Thyroid gland (tissue), 4 donors: ENCODE data around the gene RASSF1. TPM values are rescaled to one million over a fixed set of nuclear protein-coding genes. Genes with fewer than 3 reads are reported as not detected.

Experiments
- DNase-seq, 2 donors: peaks; one replicate each; pipeline ENCODE4 v3.0.0-alpha.2; 2019
- H3K27ac ChIP-seq, 3 donors: fragments of 200-600 bp; sonication (generic); 1 replicate in 2 of 3; 2 replicates in 1 of 3; pipeline ENCODE4 v1.5.1; 2016 to 2019; ENCODE audit warnings: mild to moderate bottlenecking in 1 of 3, moderate library complexity in 1 of 3
- H3K27me3 ChIP-seq: fragments of 200-600 bp; sonication (generic); one replicate; pipeline ENCODE4 v1.5.1; 2019
- H3K36me3 ChIP-seq, 2 donors: fragments of 200-600 bp; sonication (generic); one replicate each; pipeline ENCODE4 v1.5.1; 2016 to 2019
- H3K4me1 ChIP-seq, 2 donors: fragments of 200-600 bp; sonication (generic); one replicate each; pipeline ENCODE4 v1.5.1; 2017 to 2019
- H3K4me3 ChIP-seq, 3 donors: fragments of 200-600 bp; sonication (generic); replicated peaks in 1 of 3; 1 replicate in 2 of 3; 2 replicates in 1 of 3; pipeline ENCODE4 v1.5.1; 2016; ENCODE audit warnings: mild to moderate bottlenecking in 1 of 3
- H3K9me3 ChIP-seq: fragments of 200-600 bp; sonication (generic); one replicate; pipeline ENCODE4 v1.5.1; 2017
- POLR2A ChIP-seq, 2 donors: fragments of 450-650 bp; IDR thresholded peaks; one replicate each; pipeline ENCODE4 v1.6.1; 2017; ENCODE audit warnings: antibody characterized with exemption in 2 of 2, mild to moderate bottlenecking in 2 of 2, moderate library complexity in 1 of 2
- WGBS, 2 donors: methylation state at CpG; one replicate each; pipeline ENCODE4 v1.1.5; 2017; 5-methylcytosine and 5-hydroxymethylcytosine counted together
- intact Hi-C: fragments of 100-400 bp; cut with DNase I; formaldehyde crosslinking; loops from one replicate; pipeline ENCODE4 v1.15.1; 2023
- total RNA-seq, 4 donors: library from RNA; depleted of rRNA; stranded (reverse); fragments of >200 nt; gene quantifications; one replicate each; pipeline ENCODE4 v1.2.3, GENCODE V29; 2016
- TF ChIP-seq, protein P1 (sequence below), 6 experiments: fragments of 200-600 bp in 3 of 6; fragments of 450-650 bp in 3 of 6; sonication (generic) in 3 of 6; IDR thresholded peaks; one replicate each; pipeline ENCODE4 v1.5.1; 2016 to 2019; ENCODE audit warnings: antibody characterized with exemption in 6 of 6, mild to moderate bottlenecking in 2 of 6, inconsistent platforms in 1 of 6, moderate library complexity in 1 of 6

Gene RASSF1
- total RNA-seq, 4 donors from 2014 or later: 18.9 to 42.6 (median 24.8) TPM

DNA sequence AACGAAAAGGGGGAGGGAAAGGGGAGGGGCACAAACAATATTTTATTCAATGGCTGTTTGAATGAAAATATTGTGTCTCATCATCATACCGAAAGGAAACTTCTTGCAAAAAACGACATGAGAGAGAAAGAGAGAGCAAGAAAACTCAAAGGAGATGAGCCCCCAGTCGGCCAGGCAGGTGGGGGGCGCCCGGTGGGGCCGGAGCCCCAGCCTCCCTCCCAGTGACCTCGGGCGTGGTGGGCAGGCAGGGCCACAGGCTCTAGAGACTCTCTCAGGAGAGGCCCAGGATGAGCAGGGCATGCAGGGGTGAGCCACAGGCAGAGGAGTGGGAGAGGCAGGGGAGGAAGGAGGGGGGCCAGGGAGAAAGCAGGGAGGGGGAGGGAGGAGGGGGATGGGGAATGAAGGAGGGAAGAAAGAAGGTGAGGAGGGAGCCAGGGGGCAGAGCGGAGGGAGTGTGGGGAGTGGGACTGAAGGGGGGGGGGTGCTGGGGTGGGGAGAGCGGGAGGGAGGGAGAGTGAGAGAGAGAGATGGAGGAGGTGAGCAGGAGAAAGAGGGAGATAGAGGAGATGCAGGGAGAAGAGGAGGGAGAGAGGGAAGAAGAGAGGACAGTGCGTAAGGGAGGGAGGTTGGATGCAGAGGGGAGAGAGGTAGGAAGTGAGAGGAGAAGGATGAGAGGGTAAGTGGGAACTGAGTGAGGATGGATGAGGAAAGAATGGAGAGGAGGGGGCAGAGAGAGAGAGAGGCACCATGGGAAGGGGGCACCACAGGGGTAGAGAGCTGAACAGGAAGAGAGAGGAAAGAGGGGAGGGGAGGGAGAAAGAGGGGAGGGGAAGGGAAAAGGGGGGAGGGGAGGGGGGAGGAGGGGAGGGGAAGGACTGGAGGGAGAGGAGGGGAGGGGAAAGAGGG, 32.8 kb upstream of the RASSF1 start:
- H3K4me1 ChIP-seq: no peaks in the 10 kb centered on the region
- H3K27me3 ChIP-seq: no peaks in the 10 kb centered on the region
- H3K4me3 ChIP-seq: no peak overlapping the region
- no peaks in the 10 kb centered on the region for H3K36me3 ChIP-seq
- no peak for DNase-seq
- no peak for TF ChIP-seq POLR2A (IDR thresholded peaks at IDR 0.05)
- TF ChIP-seq, protein P1, sequence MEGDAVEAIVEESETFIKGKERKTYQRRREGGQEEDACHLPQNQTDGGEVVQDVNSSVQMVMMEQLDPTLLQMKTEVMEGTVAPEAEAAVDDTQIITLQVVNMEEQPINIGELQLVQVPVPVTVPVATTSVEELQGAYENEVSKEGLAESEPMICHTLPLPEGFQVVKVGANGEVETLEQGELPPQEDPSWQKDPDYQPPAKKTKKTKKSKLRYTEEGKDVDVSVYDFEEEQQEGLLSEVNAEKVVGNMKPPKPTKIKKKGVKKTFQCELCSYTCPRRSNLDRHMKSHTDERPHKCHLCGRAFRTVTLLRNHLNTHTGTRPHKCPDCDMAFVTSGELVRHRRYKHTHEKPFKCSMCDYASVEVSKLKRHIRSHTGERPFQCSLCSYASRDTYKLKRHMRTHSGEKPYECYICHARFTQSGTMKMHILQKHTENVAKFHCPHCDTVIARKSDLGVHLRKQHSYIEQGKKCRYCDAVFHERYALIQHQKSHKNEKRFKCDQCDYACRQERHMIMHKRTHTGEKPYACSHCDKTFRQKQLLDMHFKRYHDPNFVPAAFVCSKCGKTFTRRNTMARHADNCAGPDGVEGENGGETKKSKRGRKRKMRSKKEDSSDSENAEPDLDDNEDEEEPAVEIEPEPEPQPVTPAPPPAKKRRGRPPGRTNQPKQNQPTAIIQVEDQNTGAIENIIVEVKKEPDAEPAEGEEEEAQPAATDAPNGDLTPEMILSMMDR (IDR thresholded peaks at IDR 0.05): no peak
- intact Hi-C loops: no loop called here
- WGBS, 2 donors: 50 to 51% methylated on average over 12 of the region's 12 CpGs
- no peak overlapping the region for H3K27ac ChIP-seq
- no peaks in the 10 kb centered on the region for H3K9me3 ChIP-seq

DNA sequence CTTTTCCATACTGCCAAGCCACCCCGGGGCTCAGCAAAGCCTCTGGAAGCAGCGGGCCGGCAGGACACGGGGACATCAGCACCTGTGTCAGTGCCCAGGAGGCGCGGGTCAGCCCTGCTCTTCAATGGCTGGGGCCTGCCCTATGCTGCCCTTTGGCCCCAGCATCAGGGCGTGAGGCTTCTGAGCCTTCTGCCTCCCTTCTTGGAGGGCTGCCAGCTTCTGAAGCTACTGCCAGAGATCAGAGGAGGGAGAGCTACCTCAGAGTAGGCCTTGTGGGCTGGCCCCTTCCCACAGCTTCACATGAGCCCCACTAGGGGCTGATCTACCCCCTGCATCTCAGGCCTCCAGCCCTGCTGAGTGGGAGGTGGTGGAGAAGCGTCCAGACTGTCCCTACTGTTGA, 31.7 kb upstream of the RASSF1 start:
- no peaks in the 10 kb centered on the region for H3K9me3 ChIP-seq
- H3K4me1 ChIP-seq: no peaks in the 10 kb centered on the region
- no peak for DNase-seq
- no peak overlapping the region for H3K27ac ChIP-seq
- no peak overlapping the region for H3K4me3 ChIP-seq
- no peaks in the 10 kb centered on the region for H3K27me3 ChIP-seq
- 67 to 78% methylated on average over 8 of the region's 8 CpGs for WGBS, 2 donors
- no peaks in the 10 kb centered on the region for H3K36me3 ChIP-seq
- intact Hi-C loops: no loop called here
- no peak for TF ChIP-seq POLR2A (IDR thresholded peaks at IDR 0.05)
- TF ChIP-seq, protein P1 (IDR thresholded peaks at IDR 0.05): no peak

DNA sequence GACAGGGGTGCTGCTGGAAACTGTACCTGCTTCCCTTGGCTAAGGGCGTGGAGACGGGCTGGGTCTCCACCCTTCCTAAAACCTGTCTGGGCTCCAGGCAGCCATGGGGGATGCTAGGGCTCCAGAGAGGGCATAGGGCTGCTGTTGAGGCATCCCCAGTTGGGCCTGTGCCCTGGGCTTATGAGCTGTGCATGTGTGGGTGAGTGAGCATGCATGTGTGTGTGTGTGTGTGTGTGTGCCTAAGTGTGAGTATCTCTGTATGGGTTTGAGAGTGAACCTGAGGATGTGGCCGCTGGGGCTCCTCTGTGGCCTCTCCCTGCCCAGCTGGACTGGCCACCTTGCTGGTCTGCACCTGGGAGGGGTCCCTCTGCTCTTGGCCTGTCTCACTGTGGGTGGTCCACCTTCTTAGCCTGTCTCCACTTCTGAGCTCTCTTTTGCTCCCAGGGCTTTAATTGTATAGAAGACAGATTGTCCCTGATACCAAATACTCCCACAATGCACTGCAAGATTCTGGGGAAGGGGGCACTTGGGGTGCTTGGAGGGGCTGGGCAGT, 30.6 kb upstream of the RASSF1 start:
- no peaks in the 10 kb centered on the region for H3K27me3 ChIP-seq
- 83 to 85% methylated on average over 3 of the region's 3 CpGs for WGBS, 2 donors
- intact Hi-C loops: no loop called here
- TF ChIP-seq, protein P1 (IDR thresholded peaks at IDR 0.05): no peak
- no peak for TF ChIP-seq POLR2A (IDR thresholded peaks at IDR 0.05)
- no peaks in the 10 kb centered on the region for H3K36me3 ChIP-seq
- no peaks in the 10 kb centered on the region for H3K9me3 ChIP-seq
- H3K27ac ChIP-seq: no peak overlapping the region
- no peak for DNase-seq
- no peaks in the 10 kb centered on the region for H3K4me1 ChIP-seq
- no peak overlapping the region for H3K4me3 ChIP-seq

DNA sequence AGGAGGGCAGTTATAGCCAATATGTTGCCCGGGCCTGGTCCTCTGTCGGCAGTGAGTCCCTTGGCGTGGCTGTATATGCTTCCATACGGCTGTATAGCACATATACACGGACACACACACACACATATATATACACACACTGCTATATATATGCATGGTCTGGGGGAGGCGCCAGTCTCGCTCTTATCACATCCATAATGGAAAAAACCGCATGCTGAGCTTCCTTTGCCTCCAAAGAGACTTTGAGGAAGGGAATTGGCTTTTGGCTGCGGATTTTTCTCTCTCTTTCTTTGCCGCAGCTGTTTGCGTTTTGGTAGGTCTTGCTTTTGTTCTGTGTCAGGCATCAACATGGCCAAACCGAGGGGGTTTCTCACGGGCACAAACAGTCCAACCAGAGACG, 30.0 kb upstream of the RASSF1 start:
- Histone ChIP-seq H3K27me3 (no peaks in the 10 kb centered on the region), H3K27ac (no peak overlapping the region), H3K9me3 (no peaks in the 10 kb centered on the region), H3K4me3 (no peak overlapping the region), H3K4me1 (peaks cover 3 to 4% of the 10 kb centered on the region in 2 donors), H3K36me3 (no peaks in the 10 kb centered on the region)
- TF ChIP-seq, protein P1 (IDR thresholded peaks at IDR 0.05): no peak
- WGBS, 2 donors: 67% methylated on average over 14 of the region's 14 CpGs
- intact Hi-C loops: no loop called here
- no peak for DNase-seq

DNA sequence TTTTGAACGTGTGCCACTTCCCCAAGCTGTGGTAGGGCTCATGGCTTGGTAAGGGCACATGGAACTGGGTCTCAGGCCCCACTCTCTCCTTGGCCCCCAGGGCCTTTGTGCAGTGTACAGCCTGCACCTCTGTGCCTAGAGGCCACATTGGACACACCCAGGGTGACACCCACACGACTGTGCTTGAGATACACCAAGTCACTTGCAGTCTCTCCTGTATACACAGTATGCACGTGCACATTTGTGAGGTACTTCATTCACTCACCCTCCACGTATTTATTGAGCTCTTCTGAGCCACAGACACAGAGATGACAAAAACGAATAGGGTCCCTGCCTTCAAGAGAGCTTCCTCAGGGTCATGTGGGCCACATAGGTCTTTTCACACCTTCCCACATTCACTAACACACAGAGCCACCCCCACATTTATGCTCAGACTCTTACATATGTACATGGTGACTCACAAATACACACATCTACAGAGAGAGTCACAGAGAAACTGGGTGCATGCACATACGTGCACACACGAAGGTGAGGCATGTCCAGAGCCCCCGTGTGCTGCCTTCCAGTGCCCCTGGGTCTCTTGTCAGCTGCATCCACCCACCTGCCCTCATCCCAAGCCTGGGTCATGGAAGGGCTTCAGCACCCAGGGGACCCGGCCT, 28.5 kb upstream of the RASSF1 start:
- no peak for DNase-seq
- intact Hi-C loops: no loop called here
- H3K4me3 ChIP-seq: no peak overlapping the region
- WGBS, 2 donors: 69 to 83% methylated on average over 8 of the region's 9 CpGs
- no peak for TF ChIP-seq POLR2A (IDR thresholded peaks at IDR 0.05)
- TF ChIP-seq, protein P1 (IDR thresholded peaks at IDR 0.05): no peak
- H3K36me3 ChIP-seq: no peaks in the 10 kb centered on the region
- H3K4me1 ChIP-seq: peaks cover 14% of the 10 kb centered on the region in 2 donors
- H3K9me3 ChIP-seq: no peaks in the 10 kb centered on the region
- H3K27me3 ChIP-seq: no peaks in the 10 kb centered on the region
- no peak overlapping the region for H3K27ac ChIP-seq
